HG02973 (cell line): Measurements from ENCODE around the gene SMIM8.

Experiments
- ATAC-seq: cut with Tn5 transposase; IDR thresholded peaks from one replicate; pipeline ENCODE4 v1.9.1; 2021; ENCODE audit warnings: moderate library complexity; ENCODE audit not compliant: unreplicated experiment

SMIM8 gene

GRCh38 chr6:87333591-87334181, 11.3 kb downstream of the SMIM8 start:
- no peak for ATAC-seq

GRCh38 chr6:87334683-87335082, 12.3 kb downstream of the SMIM8 start:
- ATAC-seq: no peak

GRCh38 chr6:87336367-87336766, 14.0 kb downstream of the SMIM8 start:
- no peak for ATAC-seq

GRCh38 chr6:87340230-87340629, 17.8 kb downstream of the SMIM8 start:
- ATAC-seq: no peak

- no peak for ATAC-seq
Observed at GRCh38 chr6:87341158-87341557, 18.8 kb downstream of the SMIM8 start.

- peak; percentile 91 for ATAC-seq
Observed at GRCh38 chr6:87341899-87342298, 19.5 kb downstream of the SMIM8 start.

- no peak for ATAC-seq
Observed at GRCh38 chr6:87342829-87343228, 20.4 kb downstream of the SMIM8 start.

GRCh38 chr6:87344731-87345130, 22.3 kb downstream of the SMIM8 start, which contains the start of gene C6orf163:
Gene C6orf163, plus strand, starts transcription at chr6:87344813. Its CDS starts 287 bp downstream, at chr6:87345100.
- ATAC-seq: no peak

- ATAC-seq: no peak
Observed at GRCh38 chr6:87346700-87347099, 24.3 kb downstream of the SMIM8 start.

- ATAC-seq: no peak
Observed at GRCh38 chr6:87349896-87350295, 27.5 kb downstream of the SMIM8 start.

GRCh38 chr6:87350516-87350915, 28.1 kb downstream of the SMIM8 start:
- no peak for ATAC-seq

GRCh38 chr6:87351583-87351982, 29.2 kb downstream of the SMIM8 start:
- ATAC-seq: no peak

GRCh38 chr6:87356181-87356580, 33.8 kb downstream of the SMIM8 start:
- no peak for ATAC-seq

- no peak for ATAC-seq
Observed at GRCh38 chr6:87357479-87358196, 35.2 kb downstream of the SMIM8 start.

- ATAC-seq: no peak
Observed at GRCh38 chr6:87364602-87365252, 42.3 kb downstream of the SMIM8 start.

- no peak for ATAC-seq
Observed at GRCh38 chr6:87366072-87366827, 43.9 kb downstream of the SMIM8 start.

GRCh38 chr6:87366899-87367298, 44.5 kb downstream of the SMIM8 start:
- no peak for ATAC-seq

- no peak for ATAC-seq
Observed at GRCh38 chr6:87373377-87373776, 51.0 kb downstream of the SMIM8 start.

- no peak for ATAC-seq
Observed at GRCh38 chr6:87375315-87375714, 52.9 kb downstream of the SMIM8 start.

- no peak for ATAC-seq
Observed at GRCh38 chr6:87376643-87377042, 54.3 kb downstream of the SMIM8 start.

GRCh38 chr6:87378947-87379346, 56.6 kb downstream of the SMIM8 start:
- ATAC-seq: no peak
